ENCODE data around the gene CLSTN1.
A peak's percentile ranks its signal among the peaks of the same experiment; 100 is the strongest.
"Not testable (repeated sequence)": the region's sequence is repeated elsewhere in the genome, so short reads cannot be mapped to it uniquely, and the experiment has no call there.

Gene CLSTN1

DNA sequence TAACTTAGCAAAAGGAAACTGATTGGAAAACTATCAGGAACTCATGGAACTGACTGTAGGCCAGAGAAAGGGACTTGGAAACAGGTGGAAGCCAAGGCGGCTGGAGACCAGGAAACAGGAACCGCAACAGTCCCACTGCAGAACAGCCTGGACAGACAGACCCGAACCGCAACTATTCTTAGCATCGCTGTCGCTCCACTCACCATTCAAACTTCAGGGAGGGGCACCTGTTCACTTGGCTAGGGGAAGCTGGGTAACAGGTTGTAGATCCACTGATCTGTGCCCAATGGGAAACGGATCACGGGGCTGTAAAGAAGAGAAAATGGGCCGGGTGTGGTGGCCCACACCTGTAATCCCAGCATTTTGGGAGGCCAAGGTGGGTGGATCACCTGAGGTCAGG is 61.9 kb downstream of the CLSTN1 start:
- no peak for DNase-seq (ENCODE audit: low spot score)

DNA sequence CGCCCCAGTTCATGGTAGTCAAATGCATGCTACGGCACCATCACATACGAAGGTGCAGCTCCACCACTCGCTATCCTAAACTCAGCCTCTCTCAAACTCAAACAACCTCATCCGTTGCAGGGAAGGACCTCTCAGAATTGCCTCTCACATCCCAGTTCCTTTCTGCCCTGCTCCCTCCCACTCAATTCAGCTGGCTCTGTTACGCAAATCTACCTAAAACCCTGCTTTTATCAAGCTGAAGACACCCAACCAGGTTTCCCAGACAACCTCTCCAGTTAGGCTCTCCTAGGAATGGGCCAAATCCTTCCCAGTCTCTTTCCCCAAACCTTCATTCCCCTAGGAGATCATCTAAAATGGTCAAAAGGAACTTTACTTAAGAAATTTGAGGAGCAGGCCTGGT is 62.9 kb downstream of the CLSTN1 start:
- DNase-seq (ENCODE audit: low spot score) = no peak

DNA sequence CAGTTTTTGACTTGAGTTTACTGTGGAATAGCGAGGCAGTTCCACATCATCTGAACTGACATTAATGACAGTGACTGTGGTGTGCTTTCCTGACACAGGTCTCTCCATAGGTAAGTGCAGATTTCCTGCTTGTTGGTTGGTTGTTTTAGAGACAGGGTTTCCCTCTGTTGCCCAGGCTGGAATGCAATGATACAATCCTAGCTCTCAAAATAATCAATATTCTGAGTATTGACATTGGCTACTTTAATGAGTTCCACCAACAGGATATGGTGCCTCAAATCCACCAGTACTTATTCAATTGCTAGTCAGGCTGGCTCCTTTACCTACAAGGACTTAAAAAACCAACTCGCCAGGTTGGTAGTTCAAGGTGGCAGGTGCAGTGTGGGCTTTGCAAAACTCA is 63.8 kb downstream of the CLSTN1 start:
- DNase-seq (ENCODE audit: low spot score) = peak; percentile 32

DNA sequence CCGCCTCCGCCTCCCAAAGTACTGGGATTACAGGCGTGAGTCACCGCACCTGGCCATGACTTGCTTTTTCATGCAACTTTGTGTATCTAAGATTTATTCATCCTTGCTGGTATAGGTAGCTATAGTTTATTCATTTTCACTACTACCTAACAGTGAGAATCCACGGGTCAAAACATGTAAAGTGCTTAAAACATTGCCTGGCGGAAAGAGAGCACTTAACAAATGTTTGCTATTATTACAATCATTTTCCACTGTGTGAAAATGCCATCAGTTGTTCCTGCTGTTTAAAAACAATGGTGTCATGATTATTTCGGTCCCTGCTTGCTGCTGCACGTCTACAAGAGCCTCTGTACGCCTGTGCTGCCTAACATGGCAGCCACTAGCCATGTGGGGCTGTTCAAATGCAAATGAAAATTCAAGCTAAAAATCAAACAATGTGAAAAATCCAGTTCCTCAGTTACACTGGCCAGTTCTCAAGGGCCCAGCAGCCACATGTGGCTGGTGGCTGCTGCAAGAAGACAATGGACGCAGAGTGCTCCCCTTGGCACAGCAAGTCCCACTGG is 65.1 kb downstream of the CLSTN1 start:
- no peak for DNase-seq (ENCODE audit: low spot score)

DNA sequence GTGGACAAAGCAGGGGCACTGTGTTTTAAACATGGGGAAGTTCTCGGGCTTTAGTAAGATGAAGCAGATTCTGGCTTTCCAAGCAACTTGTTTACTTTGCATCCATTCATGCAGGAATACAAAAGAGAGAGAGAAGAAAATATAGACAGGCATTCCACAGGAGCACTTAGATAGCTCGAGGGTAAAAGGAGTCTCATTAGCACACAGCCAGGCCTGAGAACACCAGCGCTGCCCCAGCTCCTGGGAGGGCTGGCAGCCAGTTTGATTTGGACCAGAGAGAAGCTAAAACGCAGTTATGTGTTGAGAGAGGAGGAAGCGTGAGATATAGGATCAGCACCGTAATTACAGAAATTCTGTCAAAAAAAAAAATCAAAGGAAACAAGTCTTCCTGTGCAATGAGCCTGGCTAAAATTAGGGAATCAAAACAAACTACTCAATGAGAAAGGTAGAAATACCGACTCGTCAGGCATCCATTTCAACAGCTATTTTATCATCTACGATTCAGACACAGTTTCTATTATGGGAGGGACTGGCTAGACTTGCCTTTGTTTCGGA is 68.2 kb downstream of the CLSTN1 start:
- DNase-seq (ENCODE audit: low spot score) = no peak

DNA sequence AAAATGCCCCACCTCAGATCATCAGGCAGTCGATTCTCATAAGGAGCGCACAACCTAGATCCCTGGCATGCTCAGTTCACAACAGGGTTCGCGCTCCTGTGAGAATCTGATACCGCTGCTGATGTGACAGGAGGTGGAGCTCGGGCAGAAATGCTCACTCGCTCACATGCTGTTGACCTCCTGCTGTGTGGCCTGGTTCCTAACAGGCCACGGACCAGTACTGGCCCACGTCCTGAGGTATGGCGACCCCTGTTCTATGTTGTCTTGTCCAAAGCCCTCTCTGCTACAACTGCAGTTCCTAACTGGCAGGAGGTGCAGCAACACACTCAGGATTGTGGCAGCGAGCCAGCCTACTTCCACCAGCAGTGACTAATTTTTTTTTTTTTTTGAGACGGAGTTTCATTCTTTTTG is 70.6 kb downstream of the CLSTN1 start:
- DNase-seq (ENCODE audit: low spot score) = no peak

DNA sequence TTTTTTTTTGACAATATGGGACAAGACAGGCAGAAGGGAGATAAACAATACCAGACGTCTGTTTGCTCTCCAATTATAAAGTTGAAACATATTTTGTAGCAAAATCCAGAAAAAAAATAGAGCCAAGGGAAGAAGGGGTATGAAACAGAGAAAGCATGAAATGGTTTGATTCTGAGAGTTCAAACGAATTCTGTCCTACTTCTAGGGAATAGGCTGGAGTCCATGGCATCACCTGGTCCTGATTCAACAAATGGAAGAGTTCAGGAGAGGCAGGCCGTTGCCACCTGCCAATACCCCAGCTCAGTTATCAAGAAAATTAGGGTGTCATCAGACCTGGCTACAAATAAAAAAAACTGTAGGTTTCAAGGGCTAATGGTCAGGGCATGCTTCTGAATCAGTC is 71.8 kb downstream of the CLSTN1 start:
- no peak for DNase-seq (ENCODE audit: low spot score)

DNA sequence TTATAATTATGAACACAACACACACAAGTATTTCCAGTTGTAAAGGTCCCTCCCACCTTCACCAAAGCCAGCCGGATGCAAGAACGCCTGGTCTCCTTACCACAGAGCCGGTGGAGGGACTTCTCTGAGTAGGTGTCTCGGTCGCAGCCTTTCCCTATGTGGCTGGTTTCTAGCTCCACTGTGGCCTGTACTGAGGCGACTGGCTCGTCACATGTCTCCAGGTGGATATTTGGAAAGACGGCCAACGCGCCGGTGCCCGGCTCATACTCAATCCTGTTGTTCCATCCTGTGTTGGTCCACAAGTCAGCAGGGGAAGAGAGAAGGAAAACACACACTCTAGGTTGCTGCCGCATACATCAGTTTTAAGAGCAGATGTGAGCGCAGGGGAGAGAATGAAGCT is 74.4 kb downstream of the CLSTN1 start:
- DNase-seq (ENCODE audit: low spot score) = no peak

DNA sequence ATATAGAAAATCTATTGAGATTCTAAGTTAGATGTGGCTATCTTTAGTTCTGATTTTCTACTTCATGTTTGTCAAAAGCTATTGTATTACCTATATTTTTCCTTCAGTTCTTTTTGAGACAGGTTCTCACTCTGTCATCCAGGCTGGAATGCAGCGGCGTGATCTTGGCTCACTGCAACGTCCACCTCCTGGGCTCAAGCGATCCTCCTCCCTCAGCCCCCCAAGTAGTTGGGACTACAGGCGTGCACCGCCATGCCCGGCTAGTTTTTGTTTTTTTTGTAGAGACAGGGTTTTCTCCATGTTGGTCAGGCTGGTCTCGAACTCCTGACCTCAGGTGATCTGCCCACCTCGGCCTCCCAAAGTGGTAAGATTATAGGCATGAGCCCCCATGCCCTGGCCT is 75.4 kb downstream of the CLSTN1 start:
- not testable (repeated sequence) for DNase-seq (ENCODE audit: low spot score)

DNA sequence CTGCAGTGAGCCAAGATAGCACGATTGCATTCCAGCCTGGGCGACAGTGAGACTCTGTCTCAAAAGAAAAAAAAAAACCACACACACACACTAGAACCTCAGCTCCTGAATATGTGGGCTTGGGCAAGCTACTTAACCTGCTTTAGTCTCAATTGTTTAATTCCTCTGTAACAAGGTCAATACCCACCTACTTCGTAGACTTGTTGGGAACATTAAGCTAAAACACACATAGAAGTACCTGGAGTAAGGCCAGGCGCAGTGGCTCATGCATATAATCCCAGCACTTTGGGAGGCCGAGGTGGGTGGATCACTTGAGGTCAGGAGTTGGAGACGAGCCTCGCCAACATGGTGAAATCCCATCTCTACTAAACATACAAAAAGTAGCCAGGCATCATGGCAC is 77.1 kb downstream of the CLSTN1 start:
- DNase-seq (ENCODE audit: low spot score) = no peak

DNA sequence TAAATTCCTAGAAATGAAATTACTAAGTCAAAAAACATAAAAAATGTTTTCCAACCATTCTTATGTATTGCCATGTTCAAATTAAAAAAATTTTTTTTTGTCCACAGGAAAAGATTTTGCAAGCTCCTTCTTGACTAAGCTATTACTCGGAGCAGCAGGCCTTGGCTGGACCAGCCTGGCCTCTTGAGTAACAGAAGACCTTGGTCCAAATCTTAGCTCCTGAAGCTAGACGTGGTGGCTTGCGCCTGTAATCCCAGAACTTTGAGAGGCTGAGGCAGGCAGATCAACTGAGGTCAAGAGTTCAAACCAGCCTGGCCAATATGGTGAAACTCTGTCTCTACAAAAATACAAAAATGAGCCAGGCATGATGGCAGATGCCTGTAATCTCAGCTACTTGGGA is 77.6 kb downstream of the CLSTN1 start:
- no peak for DNase-seq (ENCODE audit: low spot score)

DNA sequence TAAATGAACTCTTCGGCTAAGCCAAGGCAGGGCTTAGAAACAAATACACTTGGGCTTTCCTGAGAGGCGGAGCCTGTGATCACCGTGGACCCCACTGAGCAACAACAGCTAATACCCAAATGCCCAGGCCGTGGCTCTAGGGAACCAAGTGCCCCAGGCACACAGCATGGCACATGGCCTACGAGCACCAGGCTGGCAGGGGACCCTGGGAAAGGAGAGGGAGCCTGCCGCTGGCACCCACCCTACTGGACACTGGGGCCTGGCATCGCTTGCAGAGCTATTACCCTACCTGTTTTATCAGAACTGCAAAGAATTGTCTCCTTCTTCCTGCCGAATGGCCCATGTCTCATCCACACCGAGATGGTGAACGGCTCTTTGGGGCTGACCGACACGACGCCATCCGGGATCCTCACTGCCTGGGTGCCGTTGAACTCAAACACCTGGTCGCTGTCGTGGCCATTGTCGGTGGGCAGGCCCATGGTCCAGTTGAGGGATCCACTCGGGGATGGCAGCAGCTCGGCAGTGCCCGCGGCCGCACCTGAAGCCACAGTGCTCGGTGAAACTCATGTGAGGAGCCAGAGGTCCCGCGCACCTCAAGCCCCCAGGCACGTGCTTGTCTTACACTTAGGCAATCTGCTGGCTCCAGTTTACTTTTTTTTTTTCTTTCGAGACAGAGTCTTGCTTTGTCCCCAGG is 79.5 kb downstream of the CLSTN1 start:
- no peak for DNase-seq (ENCODE audit: low spot score)

DNA sequence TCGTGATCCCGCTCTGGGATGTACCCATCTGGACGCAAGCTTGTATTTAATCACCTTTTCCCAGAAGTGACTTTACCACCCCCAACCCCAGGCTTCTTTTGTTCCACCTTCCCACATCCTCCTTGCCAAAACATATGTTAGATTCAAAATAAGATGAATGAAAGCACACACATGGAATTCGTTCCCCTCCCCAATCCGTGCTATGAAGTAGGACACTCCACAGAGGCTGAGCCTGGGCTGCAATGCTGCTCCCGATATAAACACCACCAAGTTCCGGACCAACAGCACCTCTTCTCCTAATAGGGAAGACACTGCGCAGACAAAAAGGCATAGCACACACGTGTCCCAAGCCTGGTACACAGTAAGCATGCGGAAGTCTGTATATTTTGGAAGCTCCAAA is 86.1 kb downstream of the CLSTN1 start:
- DNase-seq (ENCODE audit: low spot score) = no peak

DNA sequence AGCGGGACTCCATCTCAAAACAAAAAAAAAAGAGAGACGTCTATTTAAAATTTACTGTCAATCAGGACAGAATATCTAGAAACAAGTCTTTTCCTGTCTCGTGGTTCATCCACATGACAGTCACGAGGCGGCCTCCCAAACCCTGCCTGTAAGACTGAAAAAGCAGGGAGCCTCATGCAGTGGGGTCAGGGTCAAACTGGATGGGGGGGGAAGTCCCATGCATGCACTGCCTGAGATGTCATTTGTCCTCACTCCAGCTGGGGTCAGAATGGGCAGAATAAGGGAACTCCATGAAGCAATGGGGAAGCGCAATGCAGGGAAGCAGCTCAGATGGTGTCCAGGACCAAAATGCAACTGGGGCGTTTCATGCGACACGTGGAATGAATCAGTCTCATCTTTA is 86.7 kb downstream of the CLSTN1 start:
- DNase-seq (ENCODE audit: low spot score) = no peak

DNA sequence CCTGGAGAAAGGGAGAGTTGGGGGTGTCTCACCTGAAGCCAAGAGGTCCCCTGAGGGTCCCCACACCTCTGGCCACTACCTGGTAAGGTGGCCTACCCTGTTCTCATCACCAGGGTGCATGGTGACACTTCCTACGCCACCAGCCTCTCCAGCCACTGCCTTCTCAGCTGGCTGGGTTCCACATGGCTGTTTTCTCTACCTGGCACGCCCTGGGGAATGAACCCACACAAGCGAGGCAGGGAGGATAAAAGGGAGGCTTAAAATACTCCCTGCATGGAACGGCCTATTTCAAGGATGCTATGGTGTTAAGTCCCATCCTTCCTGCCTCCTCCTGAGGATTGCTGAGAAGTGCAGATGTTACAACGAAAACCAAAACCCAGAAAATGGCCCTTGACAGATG is 87.5 kb downstream of the CLSTN1 start:
- DNase-seq (ENCODE audit: low spot score) = no peak

DNA sequence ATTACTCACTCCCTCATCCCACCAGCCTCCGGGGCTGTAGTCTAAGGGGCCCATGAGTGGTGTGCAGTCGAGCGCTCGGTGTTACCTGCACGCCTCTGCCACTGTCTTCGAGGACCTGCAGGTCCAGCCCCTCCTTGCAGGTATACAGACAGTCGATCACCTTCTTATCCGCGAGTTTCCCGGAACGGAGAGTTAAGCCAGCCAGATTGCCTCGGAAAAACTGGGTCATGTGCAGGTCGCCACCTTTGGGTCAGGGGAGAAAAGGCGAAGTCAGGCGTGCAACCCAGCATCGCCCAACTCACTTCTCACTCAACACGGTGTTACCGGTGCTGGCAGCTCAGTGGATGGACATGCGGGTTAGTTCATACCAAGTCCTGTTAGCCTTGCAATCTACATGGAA is 88.0 kb downstream of the CLSTN1 start:
- no peak for DNase-seq (ENCODE audit: low spot score)

DNA sequence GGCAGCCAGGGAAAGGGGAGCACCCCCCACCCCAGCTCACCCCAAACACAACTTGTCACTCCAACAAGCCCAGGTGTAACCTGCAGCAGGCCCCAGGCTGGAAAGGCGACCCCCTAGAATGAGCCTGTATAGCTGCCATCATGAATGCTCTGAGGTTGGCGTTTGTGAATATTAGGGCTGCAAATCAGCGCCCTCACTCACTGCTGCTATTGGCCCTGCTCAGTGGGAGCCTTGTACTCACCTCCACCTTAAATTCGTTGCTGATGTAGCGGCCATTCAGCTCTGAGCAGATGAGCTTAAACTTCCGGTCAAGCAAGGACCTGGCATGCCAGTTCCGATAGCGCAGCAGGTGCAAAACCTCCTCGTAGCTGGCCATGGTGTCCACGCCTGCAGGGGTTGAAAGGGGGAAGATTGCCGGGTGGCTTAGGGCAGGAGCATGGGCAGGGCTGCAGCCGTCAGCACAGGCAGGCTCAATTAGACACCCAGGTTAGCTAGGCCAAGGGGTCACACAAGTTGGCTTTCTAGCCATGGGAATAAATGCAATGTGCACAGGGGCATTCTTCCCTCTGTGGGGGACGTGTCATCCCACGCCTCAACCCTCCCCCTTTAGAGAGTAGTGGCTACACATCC is 90.5 kb downstream of the CLSTN1 start:
- DNase-seq (ENCODE audit: low spot score) = no peak

DNA sequence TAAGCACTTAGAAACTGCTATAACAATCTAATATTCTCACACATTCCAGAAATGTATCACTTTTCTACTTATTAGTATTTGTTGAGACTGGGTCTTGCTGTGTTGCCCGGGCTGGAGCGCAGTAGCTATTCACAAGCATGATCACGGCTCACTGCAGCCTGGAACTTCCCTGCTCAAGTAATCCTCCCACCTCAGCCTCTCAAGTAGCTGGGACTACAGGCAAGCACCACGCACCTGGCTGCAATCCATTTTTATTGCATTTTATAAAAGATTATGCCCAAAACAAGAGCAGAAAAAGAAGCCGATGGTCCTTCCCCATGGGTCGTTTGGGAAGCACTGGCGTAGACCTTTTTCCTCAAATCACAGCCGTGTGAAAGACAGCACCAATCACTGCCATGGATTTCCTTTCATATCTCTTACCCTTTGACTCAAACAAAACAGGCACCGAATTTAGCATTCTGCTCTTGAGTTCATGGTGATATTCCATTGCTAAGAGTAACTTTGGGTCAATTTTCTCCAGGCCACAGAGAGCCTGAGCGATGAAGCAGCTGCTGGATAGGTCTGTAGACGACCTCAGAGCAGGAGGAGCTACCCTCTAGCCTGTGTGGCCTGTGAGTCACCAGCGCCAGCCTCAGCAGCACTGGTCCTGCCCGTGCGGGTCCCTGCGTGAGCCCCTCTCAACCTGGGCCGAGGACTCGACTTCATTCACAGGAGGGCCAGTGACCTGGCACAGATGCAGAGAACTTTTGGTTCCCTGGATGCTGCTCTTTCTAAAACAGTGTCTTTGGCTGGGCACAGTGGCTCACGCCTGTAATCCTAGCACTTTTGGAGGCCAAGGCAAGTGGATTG is 91.4 kb downstream of the CLSTN1 start:
- no peak for DNase-seq (ENCODE audit: low spot score)

DNA sequence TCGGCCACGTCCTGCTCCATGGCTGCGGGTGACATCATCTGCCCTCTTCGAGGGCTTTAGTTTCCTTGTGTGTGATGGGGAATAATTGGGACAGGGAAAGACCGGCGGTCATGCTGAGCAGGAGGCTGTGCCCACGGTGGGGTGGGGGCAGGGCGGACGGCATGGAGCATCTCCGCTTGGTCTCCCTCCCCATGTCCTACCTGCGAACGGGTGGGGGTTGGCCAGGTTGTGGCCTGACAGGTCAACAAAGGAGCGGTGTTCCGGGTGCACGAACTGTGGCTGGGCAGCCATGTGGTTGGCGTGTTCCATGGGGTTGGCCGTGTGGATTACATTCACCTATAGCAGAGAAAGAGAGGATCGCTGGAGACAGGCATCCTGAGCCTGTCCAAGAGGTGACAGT is 92.2 kb downstream of the CLSTN1 start:
- DNase-seq (ENCODE audit: low spot score) = no peak

DNA sequence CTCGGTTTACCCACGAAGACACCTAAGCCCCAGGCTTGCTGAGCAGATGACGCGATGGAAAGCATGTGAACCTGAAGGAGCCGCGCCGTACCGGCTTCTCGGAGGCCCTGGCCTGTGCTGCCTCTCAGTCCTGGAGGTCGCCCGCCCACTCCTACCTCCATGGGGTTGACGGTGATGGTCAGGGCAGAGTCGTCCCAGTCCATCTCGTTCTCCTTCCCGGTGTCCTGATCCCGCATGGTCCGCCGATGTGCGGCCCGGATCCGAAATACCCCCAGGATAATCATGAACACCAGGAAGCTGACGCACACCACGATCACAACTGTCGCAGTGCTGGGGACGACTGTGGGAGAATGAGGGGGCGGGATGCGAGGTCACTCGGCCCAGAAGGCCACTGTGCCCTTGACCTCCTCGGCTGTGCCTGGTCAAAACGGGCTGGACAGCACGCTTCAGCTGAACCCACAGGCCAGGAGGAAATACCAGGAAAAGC is 92.7 kb downstream of the CLSTN1 start:
- DNase-seq (ENCODE audit: low spot score) = no peak

DNA sequence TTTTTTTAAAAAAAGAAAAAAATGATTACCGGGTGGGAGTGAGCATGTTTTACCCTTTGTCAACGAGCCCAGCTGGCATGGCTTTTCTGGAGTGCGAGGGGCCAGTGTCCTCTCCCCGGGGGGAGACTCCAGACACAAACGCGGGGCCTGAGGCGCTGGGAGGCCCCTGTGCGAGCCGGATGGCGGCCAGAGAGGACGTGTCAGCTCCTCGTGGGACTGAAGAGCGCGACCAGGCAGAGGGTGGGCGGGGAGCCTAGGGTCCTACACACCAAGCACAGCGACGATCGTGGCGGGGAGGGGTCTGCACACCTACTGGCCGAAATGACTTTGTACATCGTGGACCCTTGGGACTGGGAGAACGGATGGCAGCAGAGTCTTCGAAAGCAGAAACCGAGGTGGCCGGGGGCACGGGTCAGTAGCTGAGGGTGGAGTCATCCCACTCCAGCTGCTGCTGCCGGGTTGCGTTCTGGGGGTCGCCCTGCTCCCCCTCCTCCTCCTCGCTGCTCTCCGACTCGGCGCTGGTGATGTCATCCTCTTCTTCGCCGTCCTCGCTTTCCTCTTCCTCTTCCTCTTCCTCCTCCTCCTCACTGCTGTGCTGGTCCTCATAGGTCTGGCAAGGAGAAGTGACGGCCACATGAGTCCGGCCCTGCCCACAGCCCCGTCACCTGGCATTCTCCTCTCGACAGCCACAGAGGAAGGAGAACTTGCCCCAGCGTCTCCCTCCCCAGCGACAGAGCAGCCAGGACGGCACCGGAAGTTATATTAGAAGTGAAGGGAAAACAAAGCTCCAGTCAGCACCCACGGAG is 93.5 kb downstream of the CLSTN1 start:
- DNase-seq (ENCODE audit: low spot score) = no peak

DNA sequence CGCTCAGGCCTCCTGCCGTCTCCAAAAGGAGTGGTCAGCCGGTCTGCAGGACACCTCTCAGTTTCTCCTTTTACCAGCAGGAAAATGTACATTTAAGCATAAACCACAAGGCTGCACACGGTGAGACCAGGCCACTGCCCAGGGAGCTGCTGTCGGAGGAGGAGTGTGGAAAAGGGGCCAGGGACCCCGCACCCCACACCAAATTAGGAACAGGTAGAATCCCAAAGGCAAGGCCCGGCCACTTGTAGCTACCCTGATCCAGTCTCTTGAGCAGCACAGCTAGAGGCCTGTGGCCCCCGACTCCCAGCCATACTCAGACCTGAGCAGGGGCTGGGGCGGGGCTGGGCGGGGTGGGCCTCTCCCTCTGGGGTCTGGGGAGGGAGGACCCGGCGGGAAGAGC is 94.2 kb downstream of the CLSTN1 start:
- no peak for DNase-seq (ENCODE audit: low spot score)
